ENCODE data around the gene FRY. TPM values are rescaled to one million over a fixed set of nuclear protein-coding genes. Genes with fewer than 3 reads are reported as not detected.

Gene FRY
- total RNA-seq, 4 donors from 2014 or later, result 5.8 to 17.4 (median 12.0) TPM

DNA sequence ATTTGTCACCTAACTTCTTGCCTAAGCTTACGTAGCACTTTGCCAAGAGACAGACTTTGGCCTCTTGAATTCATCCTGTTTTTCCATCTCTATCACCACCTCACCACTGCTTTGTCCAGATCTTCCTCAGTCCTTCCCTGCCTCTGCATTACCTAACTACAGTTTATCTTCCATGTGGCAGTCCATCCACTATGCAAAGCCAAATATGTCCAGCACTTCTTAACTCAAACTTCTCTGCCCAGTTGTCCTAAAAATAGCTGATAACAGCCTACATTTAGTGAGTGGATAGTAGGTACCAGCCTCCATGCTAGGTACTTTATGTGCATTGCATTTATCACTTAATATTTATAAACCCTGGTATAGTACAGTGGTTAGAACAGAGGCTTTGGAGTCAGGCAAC is 172.2 kb downstream of the FRY start:
- Histone ChIP-seq H3K4me1 (peaks cover 0 to 3% (median 0%) of the 10 kb centered on the region in 3 donors), H3K36me3 (no peaks in the 10 kb centered on the region), H3K27ac (no peak overlapping the region), H3K9me3 (no peaks in the 10 kb centered on the region), H3K27me3 (no peaks in the 10 kb centered on the region), H3K4me3 (no peak overlapping the region)
- WGBS, 2 donors, result 84 to 86% methylated on average over 1 of the region's 1 CpG
- no peak for DNase-seq
- intact Hi-C loops (cut with DNase I), result no loop called here
- TF ChIP-seq CTCF (IDR thresholded peaks at IDR 0.05), result no peak
- TF ChIP-seq POLR2A (IDR thresholded peaks at IDR 0.05), result no peak

DNA sequence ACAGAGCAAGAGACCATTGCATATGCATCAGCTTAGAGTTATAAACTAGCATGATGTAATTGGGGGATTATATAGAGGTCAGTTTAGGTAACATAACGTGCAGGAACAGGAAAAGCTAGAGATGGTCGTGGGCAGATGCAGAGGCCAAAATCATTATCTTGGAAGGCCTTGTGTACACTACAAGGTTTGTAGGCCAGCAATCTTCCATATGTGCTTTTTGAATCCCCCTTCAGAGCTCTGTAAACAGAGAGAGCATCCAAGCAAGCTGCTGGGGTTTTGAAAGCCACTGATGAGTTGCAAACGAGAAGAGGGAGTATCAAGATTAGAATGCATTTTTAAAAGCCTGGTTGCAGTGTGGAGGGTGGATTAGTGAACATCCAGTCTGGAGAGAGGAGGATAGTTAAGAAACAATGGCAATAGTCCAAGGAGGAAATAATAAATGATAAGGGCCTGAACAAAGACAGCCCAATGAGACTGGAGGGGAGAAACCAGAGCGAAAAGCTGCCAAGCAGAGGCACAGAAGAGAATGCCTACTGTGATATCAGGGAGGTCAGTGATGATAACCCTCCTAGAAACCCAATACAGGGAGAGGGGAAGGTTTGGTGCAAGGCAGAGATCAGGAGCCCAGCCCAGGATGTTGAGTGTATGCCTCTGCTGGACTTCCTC is 174.0 kb downstream of the FRY start:
- no peak for DNase-seq
- Histone ChIP-seq H3K27me3 (no peaks in the 10 kb centered on the region), H3K36me3 (no peaks in the 10 kb centered on the region), H3K4me1 (peaks cover 0 to 3% (median 0%) of the 10 kb centered on the region in 3 donors), H3K9me3 (no peaks in the 10 kb centered on the region), H3K4me3 (no peak overlapping the region), H3K27ac (no peak overlapping the region)
- intact Hi-C loops (cut with DNase I), result no loop called here
- WGBS, 2 donors, result 37 to 59% methylated on average over 4 of the region's 4 CpGs
- TF ChIP-seq POLR2A (IDR thresholded peaks at IDR 0.05) (no peak), CTCF (IDR thresholded peaks at IDR 0.05) (no peak)

GRCh38 chr13:32206097-32206740 is 174.6 kb downstream of the FRY start:
- Histone ChIP-seq H3K4me1 (peaks cover 0 to 3% (median 0%) of the 10 kb centered on the region in 3 donors), H3K36me3 (no peaks in the 10 kb centered on the region), H3K4me3 (no peak overlapping the region), H3K9me3 (no peaks in the 10 kb centered on the region), H3K27ac (no peak overlapping the region), H3K27me3 (no peaks in the 10 kb centered on the region)
- no peak for TF ChIP-seq CTCF (IDR thresholded peaks at IDR 0.05)
- no peak for TF ChIP-seq POLR2A (IDR thresholded peaks at IDR 0.05)
- 72 to 80% methylated on average over 5 of the region's 5 CpGs for WGBS, 2 donors
- no peak for DNase-seq
- intact Hi-C loops (cut with DNase I), result no loop called here

- intact Hi-C loops (cut with DNase I), result no loop called here
- H3K27ac ChIP-seq, result no peak overlapping the region
- no peak overlapping the region for H3K4me3 ChIP-seq
- H3K36me3 ChIP-seq, result no peaks in the 10 kb centered on the region
- H3K27me3 ChIP-seq, result no peaks in the 10 kb centered on the region
- H3K9me3 ChIP-seq, result no peaks in the 10 kb centered on the region
- 75 to 81% methylated on average over 2 to 13 of the region's 13 CpGs for WGBS, 2 donors
- no peak for TF ChIP-seq CTCF (IDR thresholded peaks at IDR 0.05)
- peaks cover 0 to 3% (median 0%) of the 10 kb centered on the region in 3 donors for H3K4me1 ChIP-seq
- DNase-seq, result no peak
Observed at GRCh38 chr13:32208860-32209259, 177.3 kb downstream of the FRY start.

GRCh38 chr13:32209652-32210051 is 178.1 kb downstream of the FRY start:
- H3K4me3 ChIP-seq, result no peak overlapping the region
- H3K9me3 ChIP-seq, result no peaks in the 10 kb centered on the region
- H3K4me1 ChIP-seq, result peaks cover 0 to 3% (median 0%) of the 10 kb centered on the region in 3 donors
- no peak for TF ChIP-seq POLR2A (IDR thresholded peaks at IDR 0.05)
- no peak for TF ChIP-seq CTCF (IDR thresholded peaks at IDR 0.05)
- no peaks in the 10 kb centered on the region for H3K27me3 ChIP-seq
- H3K36me3 ChIP-seq, result no peaks in the 10 kb centered on the region
- intact Hi-C loops (cut with DNase I), result no loop called here
- WGBS, 2 donors, result 70 to 92% methylated on average over 2 of the region's 2 CpGs
- DNase-seq, result no peak
- no peak overlapping the region for H3K27ac ChIP-seq
